ENCODE measurements around the gene HDAC8.
A peak's percentile ranks its signal among the peaks of the same experiment; 100 is the strongest.
"Not testable (repeated sequence)": the region's sequence is repeated elsewhere in the genome, so short reads cannot be mapped to it uniquely, and the experiment has no call there.

Gene HDAC8

DNA sequence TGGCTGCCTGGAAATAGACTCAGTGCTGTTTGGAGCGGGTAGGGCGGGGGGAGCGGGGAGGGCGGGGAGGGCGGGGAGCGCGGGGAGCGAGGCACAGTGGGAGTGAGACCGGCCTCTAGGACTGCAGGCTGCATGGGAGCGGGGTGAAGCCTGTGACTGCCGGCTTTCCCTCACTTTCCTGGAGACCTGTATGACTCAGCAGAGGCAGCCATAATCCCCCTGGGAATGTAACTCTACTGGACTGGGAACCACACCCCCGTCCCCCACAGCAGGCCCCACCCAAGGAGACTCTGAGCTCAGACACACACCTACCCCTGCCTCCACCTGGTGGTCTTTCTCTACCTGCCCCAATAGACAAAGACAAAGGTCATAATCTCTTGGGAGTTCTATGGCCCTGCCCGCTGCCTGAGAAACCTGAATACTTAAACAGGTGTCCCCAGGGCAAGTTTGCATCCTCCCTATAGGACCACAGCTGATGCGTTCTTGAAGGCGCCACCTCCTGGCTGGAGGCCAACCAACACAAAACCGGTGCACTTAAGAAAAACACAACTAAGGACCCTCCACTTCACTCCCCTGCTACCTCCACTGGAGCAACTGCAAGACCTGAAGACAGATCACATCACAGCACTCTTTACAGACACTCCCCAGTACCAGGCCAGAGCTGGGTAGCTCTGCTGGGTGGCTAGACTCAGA lies 18.0 kb downstream of the HDAC8 start:
- no peaks in the 10 kb centered on the region for H3K36me3 ChIP-seq (ENCODE audit: control insufficient read depth in 1 of 2, insufficient read depth in 2 of 2, low read depth in 1 of 2, low read length in 2 of 2)
- H3K4me3 ChIP-seq (ENCODE audit: insufficient read depth in 1 of 2, low read depth in 1 of 2, low read length in 2 of 2): no peak overlapping the region
- H2BK5ac ChIP-seq (ENCODE audit: low read depth, low read length, poor library complexity, severe bottlenecking): no peak overlapping the region
- H3K27ac ChIP-seq (ENCODE audit: low read length, poor library complexity, severe bottlenecking): no peak overlapping the region
- H3K27me3 ChIP-seq (ENCODE audit: control insufficient read depth in 1 of 2, insufficient read depth in 1 of 2, low read length in 2 of 2): peaks cover 0 to 11% of the 10 kb centered on the region in 2 experiments
- H3K4ac ChIP-seq (ENCODE audit: low read depth in 1 of 2, low read length in 2 of 2): no peak overlapping the region
- no peak overlapping the region for H3K23ac ChIP-seq (ENCODE audit: low read length in 2 of 2)
- no peak overlapping the region for H2AFZ ChIP-seq (ENCODE audit: low read depth, low read length)
- peaks cover 5% of the 10 kb centered on the region for H3K4me1 ChIP-seq (ENCODE audit: control insufficient read depth, insufficient read depth, low read depth, low read length)
- no peak overlapping the region for H3K4me2 ChIP-seq (ENCODE audit: low read length, poor library complexity, severe bottlenecking)
- H3K9ac ChIP-seq (ENCODE audit: low read length): no peak overlapping the region
- H2BK120ac ChIP-seq (ENCODE audit: low read depth, low read length): no peak overlapping the region
- no peak overlapping the region for H2BK12ac ChIP-seq (ENCODE audit: low read length in 2 of 2)
- H4K91ac ChIP-seq (ENCODE audit: low read length): no peak overlapping the region
- H3K18ac ChIP-seq (ENCODE audit: low read depth in 1 of 2, low read length in 2 of 2): no peak overlapping the region
- no peak overlapping the region for H4K8ac ChIP-seq (ENCODE audit: low read length)
- DNase-seq: peak; percentile 18
- H2AK5ac ChIP-seq (ENCODE audit: low read length, severe bottlenecking): no peak overlapping the region
- no peak overlapping the region for H2BK15ac ChIP-seq (ENCODE audit: low read depth, poor library complexity, severe bottlenecking)
- peaks cover 6% of the 10 kb centered on the region for H3K79me1 ChIP-seq (replicated peaks; ENCODE audit: low read length, poor library complexity, severe bottlenecking)
- 68% methylated on average over 8 of the region's 16 CpGs for WGBS
- H3K9me3 ChIP-seq (ENCODE audit: control insufficient read depth, low read length): no peaks in the 10 kb centered on the region
- no peak overlapping the region for H3K14ac ChIP-seq (ENCODE audit: low read length in 2 of 2)

DNA sequence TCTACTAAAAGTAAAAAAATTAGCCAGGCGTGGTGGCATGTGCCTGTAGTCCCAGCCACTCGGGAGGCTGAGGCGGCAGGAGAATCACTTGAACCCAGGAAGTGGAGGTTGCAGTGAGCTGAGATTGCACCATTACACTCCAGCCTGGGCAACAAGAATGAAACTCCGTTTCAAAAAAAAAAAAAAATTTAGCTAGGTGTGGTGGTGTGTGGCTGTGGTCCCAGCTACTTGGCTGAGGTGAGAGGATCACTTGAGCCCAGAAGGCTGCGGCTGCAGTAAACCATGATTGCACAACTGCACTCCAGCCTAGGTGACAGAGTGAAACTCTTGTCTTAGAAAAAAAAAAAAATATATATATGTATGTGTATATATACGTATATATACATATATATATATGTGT lies 20.2 kb downstream of the HDAC8 start:
- H3K27me3 ChIP-seq (ENCODE audit: control insufficient read depth in 1 of 2, insufficient read depth in 1 of 2, low read length in 2 of 2): peaks cover 0 to 22% of the 10 kb centered on the region in 2 experiments
- not testable (repeated sequence) for H2BK12ac ChIP-seq (ENCODE audit: low read length in 2 of 2); H3K4ac ChIP-seq (ENCODE audit: low read depth in 1 of 2, low read length in 2 of 2); H2BK5ac ChIP-seq (ENCODE audit: low read depth, low read length, poor library complexity, severe bottlenecking); H3K27ac ChIP-seq (ENCODE audit: low read length, poor library complexity, severe bottlenecking); H3K18ac ChIP-seq (ENCODE audit: low read depth in 1 of 2, low read length in 2 of 2); H3K4me2 ChIP-seq (ENCODE audit: low read length, poor library complexity, severe bottlenecking); H3K36me3 ChIP-seq (ENCODE audit: control insufficient read depth in 1 of 2, insufficient read depth in 2 of 2, low read depth in 1 of 2, low read length in 2 of 2); H2BK15ac ChIP-seq (ENCODE audit: low read depth, poor library complexity, severe bottlenecking); H3K9me3 ChIP-seq (ENCODE audit: control insufficient read depth, low read length); H3K23ac ChIP-seq (ENCODE audit: low read length in 2 of 2); H3K4me3 ChIP-seq (ENCODE audit: insufficient read depth in 1 of 2, low read depth in 1 of 2, low read length in 2 of 2); H3K79me1 ChIP-seq (replicated peaks; ENCODE audit: low read length, poor library complexity, severe bottlenecking); H2BK120ac ChIP-seq (ENCODE audit: low read depth, low read length); H3K14ac ChIP-seq (ENCODE audit: low read length in 2 of 2); H2AK5ac ChIP-seq (ENCODE audit: low read length, severe bottlenecking); DNase-seq; H2AFZ ChIP-seq (ENCODE audit: low read depth, low read length); H3K4me1 ChIP-seq (ENCODE audit: control insufficient read depth, insufficient read depth, low read depth, low read length); H4K91ac ChIP-seq (ENCODE audit: low read length); H3K9ac ChIP-seq (ENCODE audit: low read length); H4K8ac ChIP-seq (ENCODE audit: low read length)
- WGBS: 98% methylated on average over 4 of the region's 6 CpGs

DNA sequence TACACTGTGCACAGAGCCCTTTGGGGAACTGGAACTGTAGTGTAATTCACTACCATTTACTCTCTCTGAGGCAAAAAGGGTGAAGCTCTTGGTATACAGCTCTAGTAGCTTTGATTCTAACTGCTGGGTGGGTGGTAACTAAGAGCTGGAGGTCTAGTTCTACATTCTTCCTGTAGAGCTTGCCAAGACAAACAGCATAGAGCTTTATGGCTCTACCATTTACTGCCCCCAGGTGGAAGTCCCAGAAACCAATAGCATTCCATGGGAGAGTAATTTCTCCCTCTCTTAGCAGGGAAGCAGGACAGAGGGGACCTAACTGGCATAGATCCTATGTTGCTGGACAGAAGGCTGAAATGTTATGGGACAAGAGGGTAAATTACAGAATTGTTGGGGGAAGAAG lies 26.7 kb downstream of the HDAC8 start:
- Histone ChIP-seq H3K23ac (ENCODE audit: low read length in 2 of 2) (no peak overlapping the region), H3K4me2 (ENCODE audit: low read length, poor library complexity, severe bottlenecking) (no peak overlapping the region), H4K91ac (ENCODE audit: low read length) (no peak overlapping the region), H3K79me1 (replicated peaks; ENCODE audit: low read length, poor library complexity, severe bottlenecking) (peaks cover 5% of the 10 kb centered on the region), H3K27ac (ENCODE audit: low read length, poor library complexity, severe bottlenecking) (no peak overlapping the region), H3K27me3 (ENCODE audit: control insufficient read depth in 1 of 2, insufficient read depth in 1 of 2, low read length in 2 of 2) (peaks cover 0 to 41% of the 10 kb centered on the region in 2 experiments), H2BK12ac (ENCODE audit: low read length in 2 of 2) (no peak overlapping the region), H4K8ac (ENCODE audit: low read length) (no peak overlapping the region), H2BK15ac (ENCODE audit: low read depth, poor library complexity, severe bottlenecking) (no peak overlapping the region), H3K36me3 (ENCODE audit: control insufficient read depth in 1 of 2, insufficient read depth in 2 of 2, low read depth in 1 of 2, low read length in 2 of 2) (peaks cover 7 to 17% of the 10 kb centered on the region in 2 experiments), H2AFZ (ENCODE audit: low read depth, low read length) (no peak overlapping the region), H3K9me3 (ENCODE audit: control insufficient read depth, low read length) (no peaks in the 10 kb centered on the region), H3K14ac (ENCODE audit: low read length in 2 of 2) (no peak overlapping the region), H2BK5ac (ENCODE audit: low read depth, low read length, poor library complexity, severe bottlenecking) (no peak overlapping the region), H3K18ac (ENCODE audit: low read depth in 1 of 2, low read length in 2 of 2) (no peak overlapping the region), H3K4me3 (ENCODE audit: insufficient read depth in 1 of 2, low read depth in 1 of 2, low read length in 2 of 2) (no peak overlapping the region), H3K4me1 (ENCODE audit: control insufficient read depth, insufficient read depth, low read depth, low read length) (no peaks in the 10 kb centered on the region), H2AK5ac (ENCODE audit: low read length, severe bottlenecking) (no peak overlapping the region), H2BK120ac (ENCODE audit: low read depth, low read length) (no peak overlapping the region), H3K9ac (ENCODE audit: low read length) (no peak overlapping the region), H3K4ac (ENCODE audit: low read depth in 1 of 2, low read length in 2 of 2) (no peak overlapping the region)
- no peak for DNase-seq

- H3K23ac ChIP-seq (ENCODE audit: low read length in 2 of 2): no peak overlapping the region
- peak overlapping the region; percentile 35 for H3K9ac ChIP-seq (ENCODE audit: low read length)
- H3K9me3 ChIP-seq (ENCODE audit: control insufficient read depth, low read length): no peaks in the 10 kb centered on the region
- no peak overlapping the region for H4K8ac ChIP-seq (ENCODE audit: low read length)
- no peak overlapping the region for H2AK5ac ChIP-seq (ENCODE audit: low read length, severe bottlenecking)
- no peak overlapping the region for H3K4me3 ChIP-seq (ENCODE audit: insufficient read depth in 1 of 2, low read depth in 1 of 2, low read length in 2 of 2)
- whole genome bisulfite sequencing: no CpG with 5 or more reads among the region's 5 CpGs
- no peak overlapping the region for H2BK120ac ChIP-seq (ENCODE audit: low read depth, low read length)
- no peak overlapping the region for H4K91ac ChIP-seq (ENCODE audit: low read length)
- no peak overlapping the region for H3K14ac ChIP-seq (ENCODE audit: low read length in 2 of 2)
- H3K4ac ChIP-seq (ENCODE audit: low read depth in 1 of 2, low read length in 2 of 2): no peak overlapping the region
- H2BK15ac ChIP-seq (ENCODE audit: low read depth, poor library complexity, severe bottlenecking): no peak overlapping the region
- H3K36me3 ChIP-seq (ENCODE audit: control insufficient read depth in 1 of 2, insufficient read depth in 2 of 2, low read depth in 1 of 2, low read length in 2 of 2): peaks cover 4 to 12% of the 10 kb centered on the region in 2 experiments
- H2AFZ ChIP-seq (ENCODE audit: low read depth, low read length): no peak overlapping the region
- H3K18ac ChIP-seq (ENCODE audit: low read depth in 1 of 2, low read length in 2 of 2): no peak overlapping the region
- peaks cover 3% of the 10 kb centered on the region for H3K79me1 ChIP-seq (replicated peaks; ENCODE audit: low read length, poor library complexity, severe bottlenecking)
- peaks cover 0 to 47% of the 10 kb centered on the region in 2 experiments for H3K27me3 ChIP-seq (ENCODE audit: control insufficient read depth in 1 of 2, insufficient read depth in 1 of 2, low read length in 2 of 2)
- peak; percentile 26 for DNase-seq
- H3K27ac ChIP-seq (ENCODE audit: low read length, poor library complexity, severe bottlenecking): no peak overlapping the region
- H2BK5ac ChIP-seq (ENCODE audit: low read depth, low read length, poor library complexity, severe bottlenecking): no peak overlapping the region
- no peak overlapping the region for H3K4me2 ChIP-seq (ENCODE audit: low read length, poor library complexity, severe bottlenecking)
- no peaks in the 10 kb centered on the region for H3K4me1 ChIP-seq (ENCODE audit: control insufficient read depth, insufficient read depth, low read depth, low read length)
- no peak overlapping the region for H2BK12ac ChIP-seq (ENCODE audit: low read length in 2 of 2)
These were observed 32.3 kb downstream of the HDAC8 start for GRCh38 chrX:72540318-72540717.

All from mesenchymal stem cell (in vitro differentiated cells and primary cell).